OCI-LY7 (cell line): Measurements from ENCODE around the gene CRACR2B. TPM values are rescaled to one million over a fixed set of nuclear protein-coding genes. Genes with fewer than 3 reads are reported as not detected.

ENCODE experiments used
- BruUV-seq: library from RNA; stranded (reverse); fragments of 400-500 nt; replicated peaks from 2 replicates; lab custom pipeline; 2021; lab: Mats Ljungman, UMichigan
- CTCF ChIA-PET: fragments of 300-600 bp; sonication (Branson Sonifier 250); formaldehyde crosslinking; loops from one replicate; lab custom pipeline; 2022; ENCODE audit warnings: antibody characterized with exemption; ENCODE audit not compliant: unreplicated experiment; lab: Charles Lee
- POLR2A ChIA-PET: fragments of 300-600 bp; sonication (Branson Sonifier 250); formaldehyde crosslinking; loops from one replicate; lab custom pipeline; 2022; ENCODE audit warnings: antibody characterized with exemption; lab: Charles Lee
- DNase-seq: peaks from one replicate; pipeline ENCODE4 v3.0.0-alpha.2; 2015; ENCODE audit warnings: low spot score
- H2AFZ ChIP-seq: fragments of 200-600 bp; sonication (generic), shearing (Covaris generic); 2 replicates; pipeline ENCODE4 v1.6.1; 2014; ENCODE audit warnings: mild to moderate bottlenecking, antibody characterized with exemption, low read length, moderate library complexity
- H3K27ac ChIP-seq: fragments of 200-600 bp; sonication (generic); 2 replicates; pipeline ENCODE4 v1.5.1; 2014; ENCODE audit warnings: mixed run types, low read depth, mild to moderate bottlenecking, moderate library complexity, low read length, inconsistent platforms; ENCODE audit not compliant: poor library complexity, severe bottlenecking
- H3K36me3 ChIP-seq: fragments of 200-600 bp; sonication (generic); 2 replicates; pipeline ENCODE4 v1.6.1; 2014; ENCODE audit warnings: mild to moderate bottlenecking, antibody characterized with exemption, low read length, moderate library complexity, mixed read lengths; ENCODE audit not compliant: insufficient read depth
- H3K4me1 ChIP-seq: fragments of 200-600 bp; sonication (generic); 2 replicates; pipeline ENCODE4 v1.5.1; 2014; ENCODE audit warnings: mild to moderate bottlenecking, low read length; ENCODE audit not compliant: insufficient read depth, poor library complexity, severe bottlenecking
- H3K4me2 ChIP-seq: fragments of 200-600 bp; sonication (generic); 2 replicates; pipeline ENCODE4 v1.6.1; 2014; ENCODE audit warnings: mild to moderate bottlenecking, low read length
- H3K4me3 ChIP-seq: fragments of 200-600 bp; sonication (generic); 2 replicates; pipeline ENCODE4 v1.5.1; 2014; ENCODE audit warnings: mild to moderate bottlenecking, low read depth, low read length; ENCODE audit not compliant: poor library complexity, severe bottlenecking
- H3K79me2 ChIP-seq: fragments of 200-600 bp; sonication (generic); 2 replicates; pipeline ENCODE4 v1.6.1; 2016; ENCODE audit warnings: low read depth, mild to moderate bottlenecking, low read length, moderate library complexity, mixed read lengths; ENCODE audit not compliant: insufficient read depth
- H3K9me2 ChIP-seq: fragments of 200-600 bp; sonication (generic); 2 replicates; pipeline ENCODE4 v1.6.1; 2016; ENCODE audit warnings: mild to moderate bottlenecking, low read length, mixed read lengths; ENCODE audit not compliant: insufficient read depth
- H3K9me3 ChIP-seq: fragments of 200-600 bp; sonication (generic); 2 replicates; pipeline ENCODE4 v1.6.1; 2014; ENCODE audit warnings: mild to moderate bottlenecking, mixed run types, low read length, mixed read lengths
- H4K20me1 ChIP-seq: fragments of 200-600 bp; sonication (generic); 2 replicates; pipeline ENCODE4 v1.6.1; 2014; ENCODE audit warnings: mild to moderate bottlenecking, antibody characterized with exemption, low read length, moderate library complexity, mixed read lengths; ENCODE audit not compliant: insufficient read depth
- EZH2phosphoT487 ChIP-seq: fragments of 200-600 bp; sonication (generic); IDR thresholded peaks from 2 replicates; pipeline ENCODE4 v1.6.1; 2018; ENCODE audit warnings: low read depth, borderline replicate concordance, mild to moderate bottlenecking, mixed run types, antibody characterized with exemption, low read length, moderate library complexity, mixed read lengths
- intact Hi-C: fragments of 100-400 bp; cut with micrococcal nuclease; formaldehyde crosslinking; loops from one replicate; pipeline ENCODE4 v1.10.0; 2022; ENCODE audit not compliant: unreplicated experiment
- total RNA-seq, 2 experiments: library from RNA; depleted of rRNA in 1 of 2; stranded (reverse); fragments of >200 nt in 1 of 2; shearing (Covaris generic) in 1 of 2; gene quantifications; 2 replicates each; pipeline ENCODE4 v1.2.3, GENCODE V29; 2014 to 2022
- TF ChIP-seq, protein P1 (sequence below): fragments of 200-600 bp; sonication (generic); conservative IDR thresholded peaks from 2 replicates; pipeline ENCODE4 v1.5.1; 2014; ENCODE audit warnings: mild to moderate bottlenecking, antibody characterized with exemption, low read length, moderate library complexity, mixed read lengths

The CRACR2B gene
- total RNA-seq, 2 experiments from 2014 or later = 2.8 to 20.1 TPM

DNA sequence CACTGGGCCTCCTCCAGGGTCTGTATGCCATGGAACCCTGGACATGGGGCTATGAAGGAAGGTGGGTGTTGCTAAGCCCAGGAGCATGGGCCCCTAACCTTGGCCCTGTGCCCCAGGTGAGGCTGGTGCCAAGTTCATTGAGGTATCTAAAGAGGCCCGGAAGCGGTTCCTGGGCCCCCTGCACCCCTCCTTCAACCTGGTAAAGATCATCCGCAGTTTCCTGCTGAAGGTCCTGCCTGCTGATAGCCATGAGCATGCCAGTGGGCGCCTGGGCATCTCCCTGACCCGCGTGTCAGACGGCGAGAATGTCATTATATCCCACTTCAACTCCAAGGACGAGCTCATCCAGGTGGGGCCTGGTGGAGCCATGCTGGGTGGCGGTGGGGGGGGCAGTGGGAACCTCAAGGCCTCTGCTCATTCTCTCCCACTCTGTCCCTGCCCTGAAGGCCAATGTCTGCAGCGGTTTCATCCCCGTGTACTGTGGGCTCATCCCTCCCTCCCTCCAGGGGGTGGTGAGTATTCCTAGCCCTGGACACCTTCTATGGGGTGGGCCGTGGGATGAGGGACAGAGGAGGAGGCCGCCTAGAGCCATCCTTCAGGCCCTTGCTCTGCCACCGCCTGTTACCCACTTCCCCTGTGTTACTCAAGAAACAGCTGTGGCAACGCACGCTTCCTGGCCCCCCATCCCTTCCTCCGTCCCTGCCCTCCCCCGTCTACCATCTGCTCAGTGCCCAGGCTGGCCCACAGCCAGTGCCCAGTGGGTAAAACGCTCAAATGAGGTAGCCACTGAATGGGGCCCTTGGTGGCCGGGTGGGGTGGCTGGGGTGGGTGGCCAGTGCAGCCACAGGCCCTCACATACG lies 6.0 kb upstream of the CRACR2B start:
- Histone ChIP-seq H3K27ac (no peak overlapping the region), H3K4me3 (no peak overlapping the region), H3K9me2 (no peaks in the 10 kb centered on the region), H3K9me3 (no peaks in the 10 kb centered on the region), H3K79me2 (no peaks in the 10 kb centered on the region), H3K4me2 (no peak overlapping the region), H2AFZ (no peak overlapping the region), H3K36me3 (no peaks in the 10 kb centered on the region), H4K20me1 (no peaks in the 10 kb centered on the region), H3K4me1 (peaks cover 21% of the 10 kb centered on the region)
- no peak for DNase-seq
- intact Hi-C loops = no loop called here
- ChIA-PET CTCF (no interaction called here), POLR2A (interaction anchor here (0.5 kb wide), 1 partner anchor 23 kb away, joined by 3 read pairs; no protein-coding TSS in a partner anchor)
- TF ChIP-seq, protein P1, sequence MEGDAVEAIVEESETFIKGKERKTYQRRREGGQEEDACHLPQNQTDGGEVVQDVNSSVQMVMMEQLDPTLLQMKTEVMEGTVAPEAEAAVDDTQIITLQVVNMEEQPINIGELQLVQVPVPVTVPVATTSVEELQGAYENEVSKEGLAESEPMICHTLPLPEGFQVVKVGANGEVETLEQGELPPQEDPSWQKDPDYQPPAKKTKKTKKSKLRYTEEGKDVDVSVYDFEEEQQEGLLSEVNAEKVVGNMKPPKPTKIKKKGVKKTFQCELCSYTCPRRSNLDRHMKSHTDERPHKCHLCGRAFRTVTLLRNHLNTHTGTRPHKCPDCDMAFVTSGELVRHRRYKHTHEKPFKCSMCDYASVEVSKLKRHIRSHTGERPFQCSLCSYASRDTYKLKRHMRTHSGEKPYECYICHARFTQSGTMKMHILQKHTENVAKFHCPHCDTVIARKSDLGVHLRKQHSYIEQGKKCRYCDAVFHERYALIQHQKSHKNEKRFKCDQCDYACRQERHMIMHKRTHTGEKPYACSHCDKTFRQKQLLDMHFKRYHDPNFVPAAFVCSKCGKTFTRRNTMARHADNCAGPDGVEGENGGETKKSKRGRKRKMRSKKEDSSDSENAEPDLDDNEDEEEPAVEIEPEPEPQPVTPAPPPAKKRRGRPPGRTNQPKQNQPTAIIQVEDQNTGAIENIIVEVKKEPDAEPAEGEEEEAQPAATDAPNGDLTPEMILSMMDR = no peak
- TF ChIP-seq EZH2phosphoT487 = no peak
- no TSS peak for BruUV-seq

DNA sequence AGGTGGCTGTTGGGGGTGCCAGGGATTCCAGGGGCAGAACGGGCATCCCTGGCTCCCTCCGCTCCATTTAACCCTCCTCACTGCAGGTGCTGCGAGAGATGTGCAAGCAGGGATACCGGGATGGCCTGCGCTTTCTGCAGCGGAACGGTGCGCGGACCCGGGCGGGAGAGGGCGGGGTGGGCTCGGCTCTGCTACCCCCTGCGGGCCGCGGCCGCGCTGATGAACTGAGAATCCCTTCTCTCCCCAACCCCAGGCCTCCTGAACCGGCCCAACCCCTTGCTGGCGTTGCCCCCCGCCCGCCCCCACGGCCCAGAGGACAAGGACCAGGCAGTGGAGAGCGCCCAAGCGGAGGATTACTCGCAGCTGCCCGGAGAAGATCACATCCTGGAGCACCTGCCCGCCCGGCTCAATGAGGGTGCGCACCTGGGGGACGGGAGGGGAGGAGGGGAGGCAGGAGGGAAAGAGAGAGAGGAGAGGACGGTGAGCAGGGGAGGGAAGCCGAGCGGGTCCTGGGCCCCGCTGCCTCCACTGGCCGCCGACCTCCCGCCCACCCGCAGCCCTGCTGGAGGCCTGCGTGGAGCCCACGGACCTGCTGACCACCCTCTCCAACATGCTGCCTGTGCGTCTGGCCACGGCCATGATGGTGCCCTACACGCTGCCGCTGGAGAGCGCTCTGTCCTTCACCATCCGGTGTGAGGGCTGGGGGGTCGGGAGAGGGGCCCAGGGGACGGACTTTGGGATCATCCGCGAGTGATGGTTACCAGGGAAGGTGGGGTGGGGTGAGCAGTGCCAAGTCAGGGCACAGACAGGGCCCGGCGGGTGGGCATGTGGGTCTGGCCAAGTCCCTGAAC lies 4.1 kb upstream of the CRACR2B start:
- intact Hi-C loops = no loop called here
- CTCF ChIA-PET = no interaction called here
- no peaks in the 10 kb centered on the region for H3K9me2 ChIP-seq
- no peak overlapping the region for H3K4me3 ChIP-seq
- no peaks in the 10 kb centered on the region for H3K9me3 ChIP-seq
- TF ChIP-seq EZH2phosphoT487 = no peak
- TF ChIP-seq, protein P1 = no peak
- H2AFZ ChIP-seq = no peak overlapping the region
- DNase-seq = no peak
- peaks cover 33% of the 10 kb centered on the region for H3K4me1 ChIP-seq
- POLR2A ChIA-PET = no interaction called here
- H3K79me2 ChIP-seq = no peaks in the 10 kb centered on the region
- BruUV-seq = no TSS peak
- no peaks in the 10 kb centered on the region for H4K20me1 ChIP-seq
- no peaks in the 10 kb centered on the region for H3K36me3 ChIP-seq
- H3K4me2 ChIP-seq = no peak overlapping the region
- H3K27ac ChIP-seq = no peak overlapping the region
